Lower leg skin (tissue), 4 donors: Measurements from ENCODE around the gene LY6G5C. TPM values are rescaled to one million over a fixed set of nuclear protein-coding genes. Genes with fewer than 3 reads are reported as not detected.

Experiments
- DNase-seq, 2 donors: peaks; one replicate each; pipeline ENCODE4 v3.0.0-alpha.2; 2019; ENCODE audit warnings: low spot score in 2 of 2
- H3K4me3 ChIP-seq: fragments of 200-600 bp; sonication (generic); 2 replicates; pipeline ENCODE4 v1.5.1; 2017; ENCODE audit warnings: mild to moderate bottlenecking, low read depth; ENCODE audit not compliant: poor library complexity, severe bottlenecking
- CTCF ChIP-seq, 3 donors: fragments of 450-650 bp; IDR thresholded peaks; one replicate each; pipeline ENCODE4 v1.5.1; 2016; ENCODE audit warnings: antibody characterized with exemption in 3 of 3, mild to moderate bottlenecking in 3 of 3, moderate library complexity in 2 of 3
- POLR2A ChIP-seq, 2 donors: fragments of 450-650 bp; IDR thresholded peaks; one replicate each; pipeline ENCODE4 v1.6.1; 2016 to 2017; ENCODE audit warnings: antibody characterized with exemption in 2 of 2, mild to moderate bottlenecking in 1 of 2, moderate library complexity in 1 of 2
- WGBS, 2 donors: methylation state at CpG; one replicate each; pipeline ENCODE4 v1.1.5; 2018; 5-methylcytosine and 5-hydroxymethylcytosine counted together
- intact Hi-C: fragments of 100-400 bp; cut with DNase I; formaldehyde crosslinking; loops from one replicate; pipeline ENCODE4 v1.15.0; 2023; ENCODE audit warnings: low total_unique reads
- total RNA-seq, 4 donors: library from RNA; depleted of rRNA; stranded (reverse); fragments of >200 nt; gene quantifications; one replicate each; pipeline ENCODE4 v1.1.0, GENCODE V29; 2016

Gene LY6G5C
- total RNA-seq, 4 donors from 2014 or later = 1.6 TPM; not detected in 3

- 89 to 93% methylated on average over 8 of the region's 8 CpGs for WGBS, 2 donors
- no peak overlapping the region for H3K4me3 ChIP-seq
- no peak for TF ChIP-seq CTCF (IDR thresholded peaks at IDR 0.05)
- no peak for TF ChIP-seq POLR2A (IDR thresholded peaks at IDR 0.05)
- DNase-seq = no peak
- intact Hi-C loops = no loop called here
Observed at GRCh38 chr6:31654574-31655348, 26.1 kb downstream of the LY6G5C start.

GRCh38 chr6:31652925-31653724 is 27.7 kb downstream of the LY6G5C start:
- 7 to 8% methylated on average over 37 of the region's 37 CpGs for WGBS, 2 donors
- TF ChIP-seq POLR2A (IDR thresholded peaks at IDR 0.05) = peak in 1 of 2 donors; percentile 73
- TF ChIP-seq CTCF (IDR thresholded peaks at IDR 0.05) = no peak
- intact Hi-C loops = no loop called here

GRCh38 chr6:31651602-31652191 is 29.2 kb downstream of the LY6G5C start:
- peak in 1 of 2 donors; percentile 96 for DNase-seq
- intact Hi-C loops = no loop called here

More at GRCh38 chr6:31652925-31653724, 27.7 kb downstream of the LY6G5C start:
- H3K4me3 ChIP-seq = peak overlapping the region; percentile 39
- DNase-seq = peak; percentile 89 to 97

GRCh38 chr6:31645325-31645724 is 35.5 kb downstream of the LY6G5C start:
- no peak overlapping the region for H3K4me3 ChIP-seq
- WGBS, 2 donors = 90 to 98% methylated on average over 9 of the region's 9 CpGs
- intact Hi-C loops = no loop called here
- DNase-seq = no peak
- TF ChIP-seq POLR2A (IDR thresholded peaks at IDR 0.05) (no peak), CTCF (IDR thresholded peaks at IDR 0.05) (no peak)

More at GRCh38 chr6:31651602-31652191, 29.2 kb downstream of the LY6G5C start:
- H3K4me3 ChIP-seq = peak overlapping the region; percentile 63
- WGBS, 2 donors = 3 to 4% methylated on average over 29 of the region's 29 CpGs
- TF ChIP-seq POLR2A (IDR thresholded peaks at IDR 0.05) (no peak), CTCF (IDR thresholded peaks at IDR 0.05) (no peak)

- 90 to 92% methylated on average over 15 to 17 of the region's 17 CpGs for WGBS, 2 donors
- no peak for DNase-seq
Observed at GRCh38 chr6:31643818-31644454, 36.9 kb downstream of the LY6G5C start.

More at GRCh38 chr6:31643818-31644454, 36.9 kb downstream of the LY6G5C start:
- intact Hi-C loops = no loop called here
- TF ChIP-seq CTCF (IDR thresholded peaks at IDR 0.05) = no peak
- TF ChIP-seq POLR2A (IDR thresholded peaks at IDR 0.05) = no peak
- H3K4me3 ChIP-seq = no peak overlapping the region
